AG04449 (cell line): ENCODE measurements around the gene ERP44.
"Not testable (repeated sequence)": the region's sequence is repeated elsewhere in the genome, so short reads cannot be mapped to it uniquely, and the experiment has no call there.

Experiments used
- CTCF ChIA-PET: fragments of 350-600 bp; formaldehyde crosslinking; extraction: SDS; loops from one replicate; lab custom pipeline; 2021; ENCODE audit warnings: antibody characterized with exemption; lab: Yijun Ruan, JAX
- POLR2A ChIA-PET: fragments of 400-600, 350-600 bp; formaldehyde crosslinking; extraction: SDS; loops from one replicate; lab custom pipeline; 2020; ENCODE audit warnings: antibody characterized with exemption, inconsistent platforms; lab: Yijun Ruan, JAX
- DNase-seq: peaks from one replicate; pipeline ENCODE4 v3.0.0-alpha.2; 2010; ENCODE audit warnings: low read depth, low spot score
- H3K4me3 ChIP-seq: 2 replicates; pipeline ENCODE4 v1.5.1; 2011; ENCODE audit warnings: low read depth, mild to moderate bottlenecking, control low read depth, low read length
- CTCF ChIP-seq: IDR thresholded peaks from one replicate; pipeline ENCODE4 v1.5.1; 2011; ENCODE audit warnings: mild to moderate bottlenecking, moderate library complexity, low read length, control low read depth, inconsistent platforms; ENCODE audit not compliant: insufficient read depth; ENCODE audit errors: missing control alignments

ERP44 gene

GRCh38 chr9:100012279-100012678, 86.5 kb downstream of the ERP44 start:
- DNase-seq, result no peak
- no peak for TF ChIP-seq CTCF
- POLR2A ChIA-PET, result no interaction called here
- CTCF ChIA-PET, result interaction anchor here (0.8 to 4.5 kb wide), 7 partner anchors 10 to 827 kb away, joined by 3 to 23 read pairs (median 4); no protein-coding TSS in a partner anchor
- H3K4me3 ChIP-seq, result no peak overlapping the region

GRCh38 chr9:100011062-100011681, 87.6 kb downstream of the ERP44 start:
- CTCF ChIA-PET, result interaction anchor here (0.6 to 4.5 kb wide), 7 partner anchors 9 to 826 kb away, joined by 3 to 23 read pairs (median 3); no protein-coding TSS in a partner anchor

GRCh38 chr9:99999797-100000196, 99.0 kb downstream of the ERP44 start:
- POLR2A ChIA-PET, result no interaction called here
- CTCF ChIA-PET, result interaction anchor here (1.1 kb wide), 1 partner anchor 29 kb away, joined by 4 read pairs; no protein-coding TSS in a partner anchor
- TF ChIP-seq CTCF, result no peak
- H3K4me3 ChIP-seq, result no peak overlapping the region
- DNase-seq, result no peak

More at GRCh38 chr9:100011062-100011681, 87.6 kb downstream of the ERP44 start:
- POLR2A ChIA-PET, result no interaction called here
- no peak overlapping the region for H3K4me3 ChIP-seq
- TF ChIP-seq CTCF, result peak; percentile 11
- no peak for DNase-seq

- ChIA-PET POLR2A (no interaction called here), CTCF (interaction anchor here (0.8 kb wide), 1 partner anchor 28 kb away, joined by 3 read pairs; no protein-coding TSS in a partner anchor)
- no peak overlapping the region for H3K4me3 ChIP-seq
- TF ChIP-seq CTCF, result no peak
- no peak for DNase-seq
These were observed 99.9 kb downstream of the ERP44 start for GRCh38 chr9:99998866-99999265.

- ChIA-PET POLR2A (interaction anchor here (0.5 kb wide), 1 partner anchor 274 kb away, joined by 4 read pairs; no protein-coding TSS in a partner anchor), CTCF (interaction anchor here (0.8 kb wide), 1 partner anchor 29 kb away, joined by 3 read pairs; no protein-coding TSS in a partner anchor)
These were observed 100.5 kb downstream of the ERP44 start for GRCh38 chr9:99998266-99998665.

GRCh38 chr9:99990508-99990907, 108.3 kb downstream of the ERP44 start:
- DNase-seq, CTCF ChIA-PET, H3K4me3 ChIP-seq, POLR2A ChIA-PET: not testable (repeated sequence)

More at GRCh38 chr9:99998266-99998665, 100.5 kb downstream of the ERP44 start:
- TF ChIP-seq CTCF, result no peak
- no peak overlapping the region for H3K4me3 ChIP-seq
- no peak for DNase-seq
